GM19043 (cell line): ENCODE data around the gene BTBD6.
"Not testable (repeated sequence)": the region's sequence is repeated elsewhere in the genome, so short reads cannot be mapped to it uniquely, and the experiment has no call there.

Experiments
- ATAC-seq: cut with Tn5 transposase; IDR thresholded peaks from one replicate; pipeline ENCODE4 v1.9.1; 2021; ENCODE audit warnings: low read depth; ENCODE audit not compliant: unreplicated experiment

BTBD6 gene

GRCh38 chr14:105288936-105289335, 40.6 kb downstream of the BTBD6 start:
- not testable (repeated sequence) for ATAC-seq

- no peak for ATAC-seq
Measured at GRCh38 chr14:105290621-105291346, 42.5 kb downstream of the BTBD6 start.

- ATAC-seq: no peak
Measured at GRCh38 chr14:105292826-105293711, 44.7 kb downstream of the BTBD6 start.

- no peak for ATAC-seq
Measured at GRCh38 chr14:105294142-105294597, 45.8 kb downstream of the BTBD6 start.

- not testable (repeated sequence) for ATAC-seq
Measured at GRCh38 chr14:105297311-105297710, 49.0 kb downstream of the BTBD6 start.

- ATAC-seq: no peak
Measured at GRCh38 chr14:105299654-105300541, 51.6 kb downstream of the BTBD6 start.
